H1 (cell line): ENCODE data around the gene SH3TC2. TPM values are rescaled to one million over a fixed set of nuclear protein-coding genes. Genes with fewer than 3 reads are reported as not detected.

Experiments used
- CTCF ChIA-PET: fragments of 300-600 bp; sonication (Branson Sonifier 250); formaldehyde crosslinking; loops from one replicate; lab custom pipeline; 2021; ENCODE audit not compliant: partially characterized antibody; lab: Charles Lee
- POLR2A ChIA-PET: fragments of 300-600 bp; sonication (Branson Sonifier 250); formaldehyde crosslinking; loops from one replicate; lab custom pipeline; 2021; ENCODE audit warnings: inconsistent platforms; ENCODE audit not compliant: partially characterized antibody; lab: Charles Lee
- DNase-seq, 2 experiments: peaks; one replicate each; pipeline versions ENCODE4 v3.0.0 to v3.0.0-alpha.2; 2010 to 2022; ENCODE audit warnings: low spot score in 2 of 2, low read depth in 1 of 2, mixed read lengths in 1 of 2
- FAIRE-seq: peaks from 2 replicates; lab custom pipeline; 2011; peaks lifted over from hg19 to GRCh38; lab: Jason Lieb, UNC
- H2AFZ ChIP-seq: 2 replicates; pipeline ENCODE4 v1.8.1; 2012; ENCODE audit warnings: low read length, inconsistent platforms
- H2AK5ac ChIP-seq: 2 replicates; pipeline ENCODE4 v1.6.1; 2013; ENCODE audit warnings: low read depth, low read length
- H2BK120ac ChIP-seq: replicated peaks from 2 replicates; pipeline ENCODE3; 2013; ENCODE audit warnings: low read depth, low read length, inconsistent platforms
- H2BK12ac ChIP-seq: 2 replicates; pipeline ENCODE4 v1.6.1; 2013; ENCODE audit warnings: low read depth, low read length
- H2BK15ac ChIP-seq: 2 replicates; pipeline ENCODE4 v1.6.1; 2013; ENCODE audit warnings: low read length
- H2BK20ac ChIP-seq: 2 replicates; pipeline ENCODE4 v1.6.1; 2013; ENCODE audit warnings: low read length
- H2BK5ac ChIP-seq: 2 replicates; pipeline ENCODE4 v1.6.1; 2013; ENCODE audit warnings: low read depth, low read length
- H3K14ac ChIP-seq: 2 replicates; pipeline ENCODE4 v1.6.1; 2013; ENCODE audit warnings: inconsistent platforms; ENCODE audit not compliant: insufficient read length
- H3K18ac ChIP-seq: 2 replicates; pipeline ENCODE4 v1.6.1; 2013; ENCODE audit warnings: low read length; ENCODE audit errors: extremely low read depth
- H3K23ac ChIP-seq: 2 replicates; pipeline ENCODE4 v1.6.1; 2013; ENCODE audit warnings: inconsistent platforms; ENCODE audit not compliant: insufficient read length
- H3K23me2 ChIP-seq: 2 replicates; pipeline ENCODE4 v1.6.1; 2013; ENCODE audit warnings: low read depth, low read length
- H3K27ac ChIP-seq: 2 replicates; pipeline ENCODE4 v1.6.1; 2011; ENCODE audit warnings: low read depth, low read length, inconsistent platforms
- H3K27me3 ChIP-seq, 4 experiments: replicated peaks in 1 of 4; 1 replicate in 1 of 4; 2 replicates in 3 of 4; pipeline versions ENCODE4 v1.6.1 to v1.8.1; 2011 to 2013; ENCODE audit warnings: low read length in 3 of 4, mild to moderate bottlenecking in 3 of 4, inconsistent platforms in 2 of 4, mixed read lengths in 2 of 4, moderate library complexity in 1 of 4; ENCODE audit not compliant: control insufficient read depth in 3 of 4, insufficient read depth in 3 of 4; ENCODE audit errors: extremely low read depth in 1 of 4
- H3K36me3 ChIP-seq, 4 experiments: 2 replicates each; pipeline versions ENCODE4 v1.6.1 to v1.8.1; 2011 to 2013; ENCODE audit warnings: mild to moderate bottlenecking in 4 of 4, low read length in 3 of 4, moderate library complexity in 2 of 4, control low read depth in 1 of 4, inconsistent platforms in 1 of 4; ENCODE audit not compliant: insufficient read depth in 4 of 4, control insufficient read depth in 2 of 4
- H3K4ac ChIP-seq: replicated peaks from 2 replicates; pipeline ENCODE3; 2013; ENCODE audit warnings: low read length, low read depth, mixed read lengths, inconsistent platforms; ENCODE audit not compliant: insufficient read length
- H3K4me1 ChIP-seq, 4 experiments: replicated peaks in 1 of 4; 1 replicate in 1 of 4; 2 replicates in 3 of 4; pipeline versions ENCODE4 v1.6.1 to v1.8.1; 2011 to 2013; ENCODE audit warnings: low read length in 3 of 4, inconsistent platforms in 2 of 4, mixed read lengths in 1 of 4; ENCODE audit not compliant: insufficient read depth in 4 of 4, control insufficient read depth in 3 of 4
- H3K4me2 ChIP-seq, 2 experiments: 2 replicates each; pipeline versions ENCODE4 v1.6.1 to v1.8.1; 2011 to 2013; ENCODE audit warnings: low read depth in 2 of 2, low read length in 2 of 2, control low read depth in 1 of 2, inconsistent platforms in 1 of 2, mild to moderate bottlenecking in 1 of 2; ENCODE audit not compliant: insufficient read depth in 1 of 2
- H3K4me3 ChIP-seq, 4 experiments: fragments of 200-600, 300-600 bp in 1 of 4; sonication (generic), shearing (Covaris generic), sonication (Bioruptor Twin) in 1 of 4; 2 replicates each; pipeline versions ENCODE4 v1.5.1 to v1.8.1; 2011 to 2016; ENCODE audit warnings: low read length in 4 of 4, low read depth in 3 of 4, control low read depth in 2 of 4, inconsistent platforms in 2 of 4, mild to moderate bottlenecking in 2 of 4, mixed read lengths in 1 of 4, moderate library complexity in 1 of 4; ENCODE audit not compliant: insufficient read depth in 2 of 4; ENCODE audit errors: extremely low read depth in 1 of 4
- H3K56ac ChIP-seq: replicated peaks from 2 replicates; pipeline ENCODE3; 2013; ENCODE audit warnings: low read depth, mild to moderate bottlenecking, mixed read lengths, low read length, inconsistent platforms; ENCODE audit not compliant: insufficient read length
- H3K79me1 ChIP-seq: 2 replicates; pipeline ENCODE4 v1.6.1; 2013; ENCODE audit warnings: low read depth, low read length, control low read depth
- H3K79me2 ChIP-seq, 2 experiments: 2 replicates each; pipeline versions ENCODE4 v1.6.1 to v1.8.1; 2012 to 2013; ENCODE audit warnings: low read length in 2 of 2, mild to moderate bottlenecking in 2 of 2, inconsistent platforms in 1 of 2; ENCODE audit not compliant: insufficient read depth in 2 of 2, control insufficient read depth in 1 of 2
- H3K9ac ChIP-seq, 4 experiments: replicated peaks in 1 of 4; 1 replicate in 1 of 4; 2 replicates in 3 of 4; pipeline versions ENCODE4 v1.6.1 to v1.8.1; 2011 to 2013; ENCODE audit warnings: low read depth in 3 of 4, low read length in 3 of 4, control low read depth in 2 of 4, mild to moderate bottlenecking in 2 of 4, moderate library complexity in 2 of 4, inconsistent platforms in 1 of 4; ENCODE audit errors: extremely low read depth in 1 of 4
- H3K9me3 ChIP-seq, 2 experiments: 2 replicates each; pipeline versions ENCODE4 v1.6.1 to v1.8.1; 2012 to 2013; ENCODE audit warnings: mild to moderate bottlenecking in 2 of 2, moderate library complexity in 2 of 2, control low read depth in 1 of 2, inconsistent platforms in 1 of 2, low read depth in 1 of 2, low read length in 1 of 2, mixed read lengths in 1 of 2; ENCODE audit not compliant: insufficient read depth in 2 of 2
- H4K20me1 ChIP-seq, 2 experiments: replicated peaks in 1 of 2; 2 replicates each; pipeline versions ENCODE3 to v1.8.1; 2011 to 2013; ENCODE audit warnings: inconsistent platforms in 2 of 2, low read length in 2 of 2, mild to moderate bottlenecking in 1 of 2; ENCODE audit not compliant: insufficient read depth in 2 of 2, control insufficient read depth in 1 of 2
- H4K5ac ChIP-seq: 2 replicates; pipeline ENCODE4 v1.6.1; 2013; ENCODE audit warnings: low read length, low read depth, mixed read lengths, inconsistent platforms; ENCODE audit not compliant: insufficient read length
- H4K8ac ChIP-seq: 2 replicates; pipeline ENCODE4 v1.8.0; 2013; ENCODE audit warnings: mild to moderate bottlenecking, moderate library complexity, low read length, inconsistent platforms; ENCODE audit not compliant: insufficient read depth; ENCODE audit errors: extremely low read depth
- H4K91ac ChIP-seq: replicated peaks from 2 replicates; pipeline ENCODE3; 2013; ENCODE audit warnings: low read length, mixed read lengths, inconsistent platforms; ENCODE audit not compliant: insufficient read length
- CHD2 ChIP-seq: IDR thresholded peaks from 2 replicates; pipeline ENCODE4 v1.6.1; 2012; ENCODE audit warnings: low read length, improper control_type of control experiment
- E2F6 ChIP-seq: IDR thresholded peaks from 2 replicates; pipeline ENCODE4 v1.6.1; 2012; ENCODE audit warnings: inconsistent platforms
- EGR1 ChIP-seq: IDR thresholded peaks from 2 replicates; pipeline ENCODE4 v1.6.1; 2011; ENCODE audit warnings: low read depth, low read length, borderline replicate concordance
- GTF2F1 ChIP-seq: IDR thresholded peaks from 2 replicates; pipeline ENCODE4 v1.6.1; 2012; ENCODE audit warnings: low read depth, low read length, improper control_type of control experiment, borderline replicate concordance
- POLR2AphosphoS5 ChIP-seq: IDR thresholded peaks from 2 replicates; pipeline ENCODE4 v1.6.1; 2011; ENCODE audit warnings: low read depth, low read length
- RFX5 ChIP-seq: IDR thresholded peaks from 2 replicates; pipeline ENCODE4 v1.6.1; 2011; ENCODE audit warnings: low read depth, low read length, improper control_type of control experiment, borderline replicate concordance
- SAP30 ChIP-seq: fragments of 300-600 bp; sonication (generic); IDR thresholded peaks from 2 replicates; pipeline ENCODE4 v1.7.1; 2012; ENCODE audit warnings: low read length, moderate library complexity, mild to moderate bottlenecking, inconsistent platforms; ENCODE audit not compliant: insufficient read depth, insufficient replicate concordance
- TEAD4 ChIP-seq: IDR thresholded peaks from 2 replicates; pipeline ENCODE4 v1.6.1; 2012; ENCODE audit warnings: low read depth, low read length, inconsistent platforms, mixed read lengths
- WGBS, 2 experiments: shearing (Covaris generic) in 1 of 2; methylation state at CpG; one replicate each; pipeline versions ENCODE4 v1.1.6 to v1.1.7; 2013 to 2015; ENCODE audit warnings: low lambda C conversion rate in 2 of 2, mixed read lengths in 2 of 2, inconsistent platforms in 1 of 2, low coverage in 1 of 2, missing lambda C conversion rate in 1 of 2; ENCODE audit not compliant: insufficient replicate concordance in 2 of 2, insufficient coverage in 1 of 2, insufficient read length in 1 of 2; ENCODE audit errors: extremely low coverage in 1 of 2, missing lambda C conversion rate in 1 of 2; 5-methylcytosine and 5-hydroxymethylcytosine counted together
- polyA plus RNA-seq, 7 experiments: library from polyadenylated mRNA; depleted of rRNA in 3 of 7; stranded (reverse) in 5 of 7; unstranded in 2 of 7; fragments of >200 nt in 5 of 7; fragments of 200-250 nt in 2 of 7; gene quantifications; 1 replicate in 5 of 7; 2 replicates in 1 of 7; 4 replicates in 1 of 7; pipeline versions ENCODE4 v1.2.1 to v1.2.3, GENCODE V29; 2011 to 2013; ENCODE audit warnings: missing spikeins in 2 of 7, mixed read lengths in 2 of 7
- total RNA-seq: library from RNA; stranded (reverse); fragmentation: NEBNext Ultra II Directional; extraction: Animal tissue kit (Norgen Biotek cat#: 25700); gene quantifications from 2 replicates; pipeline ENCODE4 v1.2.1, GENCODE V29; 2021

Gene SH3TC2
- total and polyA plus RNA-seq, 2 of the 8 experiments (the other 6 are each of a cell fraction or from before 2014, with no cell fraction given) = 0.11 to 0.80 TPM

- POLR2A ChIA-PET = no interaction called here
- H3K4me3 ChIP-seq = no peak overlapping the region
- no peak for DNase-seq
- H2BK15ac ChIP-seq = no peak overlapping the region
- no peaks in the 10 kb centered on the region for H3K27me3 ChIP-seq
- H3K27ac ChIP-seq = no peak overlapping the region
- H3K23me2 ChIP-seq = no peaks in the 10 kb centered on the region
- H2BK5ac ChIP-seq = no peak overlapping the region
- WGBS, 2 experiments = 93% methylated on average over 4 of the region's 4 CpGs; no CpG with 5 or more reads in 1 of the 2 experiments
- TF ChIP-seq CHD2 = no peak
- TF ChIP-seq E2F6 = no peak
- no peak for TF ChIP-seq RFX5
- no peak for TF ChIP-seq POLR2AphosphoS5
- no peak for TF ChIP-seq EGR1
- TF ChIP-seq SAP30 = no peak
- TF ChIP-seq TEAD4 = no peak
- TF ChIP-seq GTF2F1 = no peak
- TF ChIP-seq, all 59 proteins: peak for 0
- Histone ChIP-seq H4K8ac (no peak overlapping the region), H3K9ac (no peak overlapping the region), H2AFZ (no peak overlapping the region), H4K91ac (no peak overlapping the region), H3K14ac (no peak overlapping the region), H3K4ac (no peak overlapping the region), H3K9me3 (no peaks in the 10 kb centered on the region), H3K4me1 (no peaks in the 10 kb centered on the region), H3K18ac (no peak overlapping the region), H3K36me3 (no peaks in the 10 kb centered on the region), H2BK120ac (no peak overlapping the region), H3K79me2 (no peaks in the 10 kb centered on the region), H3K4me2 (no peak overlapping the region), H2AK5ac (no peak overlapping the region), H2BK12ac (no peak overlapping the region), H3K56ac (no peak overlapping the region), H4K5ac (no peak overlapping the region), H2BK20ac (no peak overlapping the region), H3K23ac (no peak overlapping the region), H4K20me1 (no peaks in the 10 kb centered on the region), H3K79me1 (no peaks in the 10 kb centered on the region)
- FAIRE-seq = no peak
- CTCF ChIA-PET = interaction anchor here (0.7 to 10.3 kb wide), 9 partner anchors 15 to 379 kb away, joined by 3 to 121 read pairs (median 9); no protein-coding TSS in a partner anchor
Measured at GRCh38 chr5:149110406-149110805, 47.5 kb upstream of the SH3TC2 start.
